A549 (cell line): ENCODE results near the gene MCM3. TPM values are rescaled to one million over a fixed set of nuclear protein-coding genes. Genes with fewer than 3 reads are reported as not detected.

Experiments
- ATAC-seq, 2 experiments: fragments of 200-7000 bp in 1 of 2; fragments of >200 bp in 1 of 2; cut with Nextera tagmentation in 1 of 2; cut with Tn5 transposase in 1 of 2; 3 replicates each; pipeline versions ENCODE4 v1.8.0 to v1.9.1; 2018 to 2020; ENCODE audit warnings: mild to moderate bottlenecking in 1 of 2, moderate library complexity in 1 of 2
- CTCF ChIA-PET: fragments of 300-600 bp; sonication (Branson Sonifier 250); formaldehyde crosslinking; extraction: SDS; loops from one replicate; lab custom pipeline; 2021; ENCODE audit warnings: antibody characterized with exemption, inconsistent platforms; lab: Yijun Ruan, JAX
- POLR2A ChIA-PET: fragments of 350-600 bp; formaldehyde crosslinking; extraction: SDS; loops from one replicate; lab custom pipeline; 2021; ENCODE audit warnings: antibody characterized with exemption, inconsistent platforms; lab: Yijun Ruan, JAX
- DNase-seq, 2 experiments: peaks; one replicate each; pipeline versions ENCODE4 v3.0.0 to v3.0.0-alpha.2; 2011 to 2016; ENCODE audit warnings: low read depth in 1 of 2, low spot score in 1 of 2
- FAIRE-seq: peaks from 2 replicates; lab custom pipeline; 2011; peaks lifted over from hg19 to GRCh38; lab: Jason Lieb, UNC
- H3K27ac ChIP-seq, 2 experiments: fragments of >200 bp; sonication (Bioruptor Twin); formaldehyde crosslinking; 3 replicates each; pipeline ENCODE4 v1.5.1; 2016 to 2017
- H3K4me1 ChIP-seq: fragments of >200 bp; sonication (Bioruptor Twin); formaldehyde crosslinking; 3 replicates; pipeline ENCODE4 v1.6.1; 2016
- H3K4me2 ChIP-seq: fragments of >200 bp; sonication (Bioruptor Twin); formaldehyde crosslinking; 3 replicates; pipeline ENCODE4 v1.6.1; 2016
- H3K4me3 ChIP-seq: fragments of >200 bp; sonication (Bioruptor Twin); formaldehyde crosslinking; 3 replicates; pipeline ENCODE4 v1.5.1; 2016
- H3K9me3 ChIP-seq: fragments of >200 bp; sonication (Bioruptor Twin); formaldehyde crosslinking; 3 replicates; pipeline ENCODE4 v1.6.1; 2016
- CBX2 ChIP-seq: fragments of 200-600 bp; sonication (generic); IDR thresholded peaks from 2 replicates; pipeline ENCODE4 v1.6.1; 2016; ENCODE audit warnings: low read depth, mild to moderate bottlenecking, borderline replicate concordance
- CHD4 ChIP-seq: fragments of 200-600 bp; sonication (generic); IDR thresholded peaks from 2 replicates; pipeline ENCODE4 v1.6.1; 2016; ENCODE audit warnings: antibody characterized with exemption, mild to moderate bottlenecking, borderline replicate concordance
- ESRRA ChIP-seq: fragments of 150-350 bp; IDR thresholded peaks from 2 replicates; pipeline ENCODE4 v1.6.1; 2014; ENCODE audit warnings: mild to moderate bottlenecking, low read length, borderline replicate concordance
- FOSL2 ChIP-seq, 2 experiments: fragments of 450-650 bp in 1 of 2; fragments of >200 bp in 1 of 2; sonication (Bioruptor Twin) in 1 of 2; formaldehyde crosslinking; IDR thresholded peaks; 2 replicates each; pipeline versions ENCODE4 v1.5.0 to v1.6.1; 2016 to 2020; ENCODE audit warnings: mild to moderate bottlenecking in 1 of 2, moderate library complexity in 1 of 2
- HDAC2 ChIP-seq: fragments of 200-600 bp; sonication (generic); IDR thresholded peaks from 2 replicates; pipeline ENCODE4 v1.6.1; 2016
- HOXB5 ChIP-seq: fragments of 250-450 bp; sonication (Bioruptor Pico); IDR thresholded peaks from 2 replicates; pipeline ENCODE4 v1.5.0; 2020; ENCODE audit warnings: mild to moderate bottlenecking, moderate library complexity
- KDM5A ChIP-seq: fragments of 200-600 bp; sonication (generic); IDR thresholded peaks from 2 replicates; pipeline ENCODE4 v1.6.1; 2016; ENCODE audit warnings: antibody characterized with exemption, mild to moderate bottlenecking
- MAZ ChIP-seq: fragments of 150-350 bp; IDR thresholded peaks from 2 replicates; pipeline ENCODE4 v1.6.1; 2014; ENCODE audit warnings: antibody characterized with exemption, low read depth, low read length, borderline replicate concordance
- NPAS2 ChIP-seq: fragments of 250-450 bp; sonication (Bioruptor Pico); IDR thresholded peaks from 2 replicates; pipeline ENCODE4 v1.8.0; 2022; ENCODE audit warnings: mild to moderate bottlenecking, moderate library complexity, borderline replicate concordance
- RFX5 ChIP-seq: fragments of 450-650 bp; IDR thresholded peaks from 2 replicates; pipeline ENCODE4 v1.7.1; 2014; ENCODE audit warnings: antibody characterized with exemption, mild to moderate bottlenecking, moderate library complexity
- SMC3 ChIP-seq: fragments of >200 bp; sonication (Bioruptor Twin); formaldehyde crosslinking; IDR thresholded peaks from 3 replicates; pipeline ENCODE4 v1.6.1; 2018; ENCODE audit warnings: inconsistent platforms
- TFCP2L1 ChIP-seq: fragments of 250-450 bp; sonication (Bioruptor Pico); IDR thresholded peaks from 2 replicates; pipeline ENCODE4 v1.5.0; 2021; ENCODE audit warnings: mild to moderate bottlenecking
- ZFP36 ChIP-seq: fragments of 450-650 bp; IDR thresholded peaks from 2 replicates; pipeline ENCODE4 v1.6.1; 2014; ENCODE audit warnings: borderline replicate concordance; ENCODE audit not compliant: partially characterized antibody
- ZNF302 ChIP-seq: fragments of 250-450 bp; sonication (Bioruptor Pico); IDR thresholded peaks from 2 replicates; pipeline ENCODE4 v1.9.0; 2021; ENCODE audit warnings: inconsistent platforms, mild to moderate bottlenecking, moderate library complexity
- WGBS: methylation state at CpG from one replicate; pipeline ENCODE4 v1.1.6; 2017; ENCODE audit errors: missing lambda C conversion rate; 5-methylcytosine and 5-hydroxymethylcytosine counted together
- polyA plus RNA-seq, 4 experiments: library from polyadenylated mRNA; depleted of rRNA in 3 of 4; stranded (reverse); fragments of >200 nt; fragmentation: RNase III in 1 of 4; extraction: RNeasy Plus Mini Kit Qiagen cat#74134 plus additional on column Dnase treatment in 1 of 4; gene quantifications; 2 replicates in 3 of 4; 3 replicates in 1 of 4; pipeline ENCODE4 v1.2.3, GENCODE V29; 2011 to 2017
- TF ChIP-seq, protein P1 (sequence below): fragments of >200 bp; sonication (Bioruptor Twin); formaldehyde crosslinking; IDR thresholded peaks from 3 replicates; pipeline ENCODE4 v1.6.1; 2016
- TF ChIP-seq, protein P2 (sequence below): fragments of 250-450 bp; sonication (Bioruptor Pico); IDR thresholded peaks from 2 replicates; pipeline ENCODE4 v1.5.0; 2020; ENCODE audit warnings: low read depth, mild to moderate bottlenecking, moderate library complexity
- TF ChIP-seq, protein P3 (sequence below): fragments of 150-350 bp; IDR thresholded peaks from 2 replicates; pipeline ENCODE4 v1.6.1; 2014; ENCODE audit warnings: low read depth, mild to moderate bottlenecking, low read length
- TF ChIP-seq, protein P4 (sequence below): IDR thresholded peaks from 2 replicates; pipeline ENCODE4 v1.6.1; 2012
- TF ChIP-seq, protein P5 (sequence below): IDR thresholded peaks from 2 replicates; pipeline ENCODE4 v1.6.1; 2012; ENCODE audit warnings: low read depth, borderline replicate concordance

MCM3 gene
- polyA plus RNA-seq, 2 of the 4 experiments (the other 2 are of a cell fraction), result 101 to 111 TPM

- 2% methylated on average over 3 of the region's 3 CpGs for WGBS
- DNase-seq (no peak), ATAC-seq (no peak), FAIRE-seq (no peak)
- Histone ChIP-seq H3K4me2 (no peak overlapping the region), H3K9me3 (no peaks in the 10 kb centered on the region), H3K4me1 (no peaks in the 10 kb centered on the region), H3K4me3 (no peak overlapping the region), H3K27ac (no peak overlapping the region)
- POLR2A ChIA-PET, result no interaction called here
- TF ChIP-seq KDM5A (no peak), CBX2 (no peak)
- TF ChIP-seq, protein P1, sequence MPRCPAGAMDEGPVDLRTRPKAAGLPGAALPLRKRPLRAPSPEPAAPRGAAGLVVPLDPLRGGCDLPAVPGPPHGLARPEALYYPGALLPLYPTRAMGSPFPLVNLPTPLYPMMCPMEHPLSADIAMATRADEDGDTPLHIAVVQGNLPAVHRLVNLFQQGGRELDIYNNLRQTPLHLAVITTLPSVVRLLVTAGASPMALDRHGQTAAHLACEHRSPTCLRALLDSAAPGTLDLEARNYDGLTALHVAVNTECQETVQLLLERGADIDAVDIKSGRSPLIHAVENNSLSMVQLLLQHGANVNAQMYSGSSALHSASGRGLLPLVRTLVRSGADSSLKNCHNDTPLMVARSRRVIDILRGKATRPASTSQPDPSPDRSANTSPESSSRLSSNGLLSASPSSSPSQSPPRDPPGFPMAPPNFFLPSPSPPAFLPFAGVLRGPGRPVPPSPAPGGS, result no peak
- CTCF ChIA-PET, result interaction anchor here (1.0 kb wide), 1 partner anchor 58 kb away, joined by 3 read pairs; no protein-coding TSS in a partner anchor
Measured at GRCh38 chr6:52221302-52221701, 63.2 kb downstream of the MCM3 start.

DNA sequence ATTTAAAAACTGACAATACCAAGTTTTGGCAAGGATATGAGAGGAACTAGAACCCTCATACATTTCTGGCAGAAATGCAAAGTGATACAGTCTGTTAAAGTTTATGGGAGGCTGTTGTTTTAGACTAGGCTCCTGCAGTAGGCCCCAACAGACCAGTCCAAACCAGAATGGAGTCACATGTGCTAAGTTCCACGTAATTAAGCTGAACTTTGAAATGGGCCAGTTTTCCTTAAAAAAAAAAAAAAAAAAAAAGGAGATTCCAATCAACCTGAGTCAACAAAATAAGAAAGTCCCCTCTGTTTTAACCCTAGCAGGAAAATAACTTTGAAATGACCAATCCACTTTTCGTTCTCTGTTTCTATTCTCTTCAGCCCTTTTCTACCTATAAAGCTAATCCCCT lies 66.8 kb downstream of the MCM3 start:
- no peak for FAIRE-seq
- 0% methylated on average over 2 of the region's 2 CpGs for WGBS
- no peak overlapping the region for H3K27ac ChIP-seq
- TF ChIP-seq HOXB5 (CRISPR knock-in tag), result no peak
- no peak for TF ChIP-seq SMC3
- TF ChIP-seq NPAS2 (CRISPR knock-in tag), result no peak
- no peak for TF ChIP-seq ZFP36
- TF ChIP-seq, protein P2, sequence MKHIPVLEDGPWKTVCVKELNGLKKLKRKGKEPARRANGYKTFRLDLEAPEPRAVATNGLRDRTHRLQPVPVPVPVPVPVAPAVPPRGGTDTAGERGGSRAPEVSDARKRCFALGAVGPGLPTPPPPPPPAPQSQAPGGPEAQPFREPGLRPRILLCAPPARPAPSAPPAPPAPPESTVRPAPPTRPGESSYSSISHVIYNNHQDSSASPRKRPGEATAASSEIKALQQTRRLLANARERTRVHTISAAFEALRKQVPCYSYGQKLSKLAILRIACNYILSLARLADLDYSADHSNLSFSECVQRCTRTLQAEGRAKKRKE, result no peak
- TF ChIP-seq, protein P3, sequence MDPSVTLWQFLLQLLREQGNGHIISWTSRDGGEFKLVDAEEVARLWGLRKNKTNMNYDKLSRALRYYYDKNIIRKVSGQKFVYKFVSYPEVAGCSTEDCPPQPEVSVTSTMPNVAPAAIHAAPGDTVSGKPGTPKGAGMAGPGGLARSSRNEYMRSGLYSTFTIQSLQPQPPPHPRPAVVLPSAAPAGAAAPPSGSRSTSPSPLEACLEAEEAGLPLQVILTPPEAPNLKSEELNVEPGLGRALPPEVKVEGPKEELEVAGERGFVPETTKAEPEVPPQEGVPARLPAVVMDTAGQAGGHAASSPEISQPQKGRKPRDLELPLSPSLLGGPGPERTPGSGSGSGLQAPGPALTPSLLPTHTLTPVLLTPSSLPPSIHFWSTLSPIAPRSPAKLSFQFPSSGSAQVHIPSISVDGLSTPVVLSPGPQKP, result no peak
- TF ChIP-seq CHD4, result no peak
- TF ChIP-seq, all 56 proteins: peak for 0
- ChIA-PET POLR2A (no interaction called here), CTCF (no interaction called here)
- H3K4me2 ChIP-seq, result no peak overlapping the region
- ATAC-seq (no peak), DNase-seq (no peak)
- no peaks in the 10 kb centered on the region for H3K9me3 ChIP-seq
- no peaks in the 10 kb centered on the region for H3K4me1 ChIP-seq
- H3K4me3 ChIP-seq, result no peak overlapping the region

DNA sequence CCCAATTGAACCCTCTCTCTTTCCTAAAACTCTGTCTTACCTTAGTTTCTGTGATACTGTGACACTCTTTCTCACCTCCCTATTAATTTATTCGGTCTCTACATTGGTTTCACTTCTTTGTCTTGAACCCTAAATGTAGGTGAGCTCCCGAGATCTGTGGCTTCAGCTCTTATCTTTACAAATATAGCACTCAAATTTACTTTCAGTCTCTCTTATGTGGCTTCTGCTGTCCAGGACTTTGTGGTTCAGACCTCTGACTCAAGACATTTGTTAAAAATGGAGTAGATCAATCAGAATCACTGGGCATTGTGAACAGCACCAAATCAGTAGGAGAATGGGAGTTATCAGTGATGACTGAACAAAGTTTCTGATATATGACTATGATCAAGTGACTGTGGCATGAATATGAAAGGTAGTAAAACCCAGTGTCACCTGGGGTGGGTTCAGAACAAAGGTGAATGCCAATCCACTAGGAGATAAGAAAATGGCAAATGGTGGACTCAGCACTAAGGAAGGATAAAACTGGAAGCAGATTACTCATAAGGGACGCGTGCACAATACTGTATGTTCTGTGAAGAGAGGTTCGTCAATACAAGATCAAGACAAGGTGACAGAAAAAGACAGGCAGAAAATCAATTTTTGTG lies 67.5 kb downstream of the MCM3 start:
- POLR2A ChIA-PET, result no interaction called here
- H3K4me2 ChIP-seq, result no peak overlapping the region
- no peak for FAIRE-seq
- 53% methylated on average over 5 of the region's 5 CpGs for WGBS
- H3K9me3 ChIP-seq, result no peaks in the 10 kb centered on the region
- DNase-seq, result no peak
- TF ChIP-seq, protein P3, result no peak
- TF ChIP-seq CHD4 (no peak), TFCP2L1 (CRISPR knock-in tag) (no peak), FOSL2 (IDR thresholded peaks at IDR 0.05) (no peak), FOSL2 (CRISPR knock-in tag; IDR thresholded peaks at IDR 0.05) (no peak), ESRRA (no peak), ZNF302 (CRISPR knock-in tag) (no peak), MAZ (no peak), RFX5 (no peak), HDAC2 (no peak)
- TF ChIP-seq, protein P1, result no peak
- TF ChIP-seq, protein P4, sequence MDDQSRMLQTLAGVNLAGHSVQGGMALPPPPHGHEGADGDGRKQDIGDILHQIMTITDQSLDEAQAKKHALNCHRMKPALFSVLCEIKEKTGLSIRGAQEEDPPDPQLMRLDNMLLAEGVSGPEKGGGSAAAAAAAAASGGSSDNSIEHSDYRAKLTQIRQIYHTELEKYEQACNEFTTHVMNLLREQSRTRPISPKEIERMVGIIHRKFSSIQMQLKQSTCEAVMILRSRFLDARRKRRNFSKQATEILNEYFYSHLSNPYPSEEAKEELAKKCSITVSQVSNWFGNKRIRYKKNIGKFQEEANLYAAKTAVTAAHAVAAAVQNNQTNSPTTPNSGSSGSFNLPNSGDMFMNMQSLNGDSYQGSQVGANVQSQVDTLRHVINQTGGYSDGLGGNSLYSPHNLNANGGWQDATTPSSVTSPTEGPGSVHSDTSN, result no peak
- TF ChIP-seq, protein P2, result no peak
- TF ChIP-seq, protein P5, sequence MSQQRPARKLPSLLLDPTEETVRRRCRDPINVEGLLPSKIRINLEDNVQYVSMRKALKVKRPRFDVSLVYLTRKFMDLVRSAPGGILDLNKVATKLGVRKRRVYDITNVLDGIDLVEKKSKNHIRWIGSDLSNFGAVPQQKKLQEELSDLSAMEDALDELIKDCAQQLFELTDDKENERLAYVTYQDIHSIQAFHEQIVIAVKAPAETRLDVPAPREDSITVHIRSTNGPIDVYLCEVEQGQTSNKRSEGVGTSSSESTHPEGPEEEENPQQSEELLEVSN, result no peak
- H3K27ac ChIP-seq, result no peak overlapping the region
- ATAC-seq, result no peak
- H3K4me3 ChIP-seq, result no peak overlapping the region
- CTCF ChIA-PET, result no interaction called here
- no peaks in the 10 kb centered on the region for H3K4me1 ChIP-seq
